Measurements from ENCODE around the gene DENND1A. TPM values are rescaled to one million over a fixed set of nuclear protein-coding genes. Genes with fewer than 3 reads are reported as not detected.

The DENND1A gene
- total RNA-seq, 1 experiment from 2014 or later = 19.7 TPM

GRCh38 chr9:123365287-123365880 is 564.5 kb downstream of the DENND1A start:
- in situ Hi-C loops (cut with HindIII; ENCODE audit: low pct_unique_long_range_greater_than_20kb, low sequenced_read_pairs) (no loop called here), intact Hi-C loops (cut with micrococcal nuclease; ENCODE audit: unreplicated experiment) (no loop called here)
- ChIA-PET CTCF (no interaction called here), POLR2A (no interaction called here)
- ATAC-seq (no peak), DNase-seq (ENCODE audit: low read depth, low spot score) (no peak)
- TF ChIP-seq POLR2AphosphoS5 (IDR thresholded peaks at IDR 0.05; ENCODE audit: low read depth, low read length) = no peak
- TF ChIP-seq TCF7L2 (IDR thresholded peaks at IDR 0.05; ENCODE audit: low read depth, low read length) = no peak
- TF ChIP-seq REST (IDR thresholded peaks at IDR 0.05; ENCODE audit: insufficient read depth in 1 of 2, low read depth in 2 of 2, low read length in 1 of 2) = no peak
- no peak for TF ChIP-seq SIN3A (IDR thresholded peaks at IDR 0.05; ENCODE audit: borderline replicate concordance, insufficient read depth, low read depth, low read length)
- TF ChIP-seq CTCF (IDR thresholded peaks at IDR 0.05) = no peak; the same call in 1 of the 2 replicates
- no peaks in the 10 kb centered on the region for H3K9me3 ChIP-seq (ENCODE audit: control insufficient read depth, insufficient read depth, low read depth, low read length)
- no peaks in the 10 kb centered on the region for H3K27me3 ChIP-seq (ENCODE audit: control insufficient read depth, insufficient read depth, low read length)
- H3K27ac ChIP-seq (ENCODE audit: low read length) = no peak overlapping the region
- H3K4me1 ChIP-seq (ENCODE audit: control insufficient read depth, insufficient read depth, low read length) = 0 out of 2 replicates have a peak, but pooled peaks cover 2% of the 10 kb centered on the region
- no peaks in the 10 kb centered on the region for H3K36me3 ChIP-seq (ENCODE audit: control insufficient read depth, insufficient read depth, low read length)
- BruUV-seq (replicated peaks) = no TSS peak
- no peak overlapping the region for H3K4me3 ChIP-seq (ENCODE audit: low read depth in 2 of 2, low read length in 2 of 2)

GRCh38 chr9:123364241-123364824 is 565.6 kb downstream of the DENND1A start:
- H3K27ac ChIP-seq (ENCODE audit: low read length) = no peak overlapping the region
- TF ChIP-seq REST (IDR thresholded peaks at IDR 0.05; ENCODE audit: insufficient read depth in 1 of 2, low read depth in 2 of 2, low read length in 1 of 2) = no peak
- TF ChIP-seq CTCF (IDR thresholded peaks at IDR 0.05) = no peak
- no peak for TF ChIP-seq TCF7L2 (IDR thresholded peaks at IDR 0.05; ENCODE audit: low read depth, low read length)
- TF ChIP-seq SIN3A (IDR thresholded peaks at IDR 0.05; ENCODE audit: borderline replicate concordance, insufficient read depth, low read depth, low read length) = no peak
- TF ChIP-seq POLR2AphosphoS5 (IDR thresholded peaks at IDR 0.05; ENCODE audit: low read depth, low read length) = no peak
- H3K4me1 ChIP-seq (ENCODE audit: control insufficient read depth, insufficient read depth, low read length) = 0 out of 2 replicates have a peak, but pooled peaks cover 4% of the 10 kb centered on the region
- POLR2A ChIA-PET = no interaction called here
- no TSS peak for BruUV-seq (replicated peaks)
- no peaks in the 10 kb centered on the region for H3K36me3 ChIP-seq (ENCODE audit: control insufficient read depth, insufficient read depth, low read length)
- H3K27me3 ChIP-seq (ENCODE audit: control insufficient read depth, insufficient read depth, low read length) = no peaks in the 10 kb centered on the region
- DNase-seq (ENCODE audit: low read depth, low spot score) (no peak), ATAC-seq (no peak)
- H3K9me3 ChIP-seq (ENCODE audit: control insufficient read depth, insufficient read depth, low read depth, low read length) = no peaks in the 10 kb centered on the region
- in situ Hi-C loops (cut with HindIII; ENCODE audit: low pct_unique_long_range_greater_than_20kb, low sequenced_read_pairs) (no loop called here), intact Hi-C loops (cut with micrococcal nuclease; ENCODE audit: unreplicated experiment) (no loop called here)
- no peak overlapping the region for H3K4me3 ChIP-seq (ENCODE audit: low read depth in 2 of 2, low read length in 2 of 2)
- CTCF ChIA-PET = no interaction called here
